ENCODE measurements around the gene DSC1.
"Not testable (repeated sequence)": the region's sequence is repeated elsewhere in the genome, so short reads cannot be mapped to it uniquely, and the experiment has no call there.

The DSC1 gene

GRCh38 chr18:31171144-31171839 is 8.6 kb upstream of the DSC1 start:
- no peak for DNase-seq (ENCODE audit: low read depth in 1 of 2, low spot score in 1 of 2)

GRCh38 chr18:31170335-31170734 is 7.7 kb upstream of the DSC1 start:
- DNase-seq (ENCODE audit: low read depth in 1 of 2, low spot score in 1 of 2), result no peak

GRCh38 chr18:31162419-31162793 is 250 bp downstream of the DSC1 start:
- DNase-seq (ENCODE audit: low read depth in 1 of 2, low spot score in 1 of 2), result no peak

- DNase-seq (ENCODE audit: low read depth in 1 of 2, low spot score in 1 of 2), result no peak
These were observed 768 bp downstream of the DSC1 start for GRCh38 chr18:31161757-31162418.

GRCh38 chr18:31156821-31157763 is 5.6 kb downstream of the DSC1 start:
- DNase-seq (ENCODE audit: low read depth in 1 of 2, low spot score in 1 of 2), result no peak

- DNase-seq (ENCODE audit: low read depth in 1 of 2, low spot score in 1 of 2), result no peak
These were observed 7.2 kb downstream of the DSC1 start for GRCh38 chr18:31155498-31155897.

- no peak for DNase-seq (ENCODE audit: low read depth in 1 of 2, low spot score in 1 of 2)
These were observed 8.5 kb downstream of the DSC1 start for GRCh38 chr18:31154181-31154580.

- no peak for DNase-seq (ENCODE audit: low read depth in 1 of 2, low spot score in 1 of 2)
These were observed 13.3 kb downstream of the DSC1 start for GRCh38 chr18:31149351-31149750.

- DNase-seq (ENCODE audit: low read depth in 1 of 2, low spot score in 1 of 2), result no peak
These were observed 14.1 kb downstream of the DSC1 start for GRCh38 chr18:31148600-31148999.

GRCh38 chr18:31146809-31147208 is 15.8 kb downstream of the DSC1 start:
- DNase-seq (ENCODE audit: low read depth in 1 of 2, low spot score in 1 of 2), result no peak

GRCh38 chr18:31143025-31143424 is 19.6 kb downstream of the DSC1 start:
- DNase-seq (ENCODE audit: low read depth in 1 of 2, low spot score in 1 of 2), result no peak

GRCh38 chr18:31138709-31139108 is 23.9 kb downstream of the DSC1 start:
- DNase-seq (ENCODE audit: low read depth in 1 of 2, low spot score in 1 of 2), result no peak

- no peak for DNase-seq (ENCODE audit: low read depth in 1 of 2, low spot score in 1 of 2)
These were observed 27.6 kb downstream of the DSC1 start for GRCh38 chr18:31134988-31135529.

- DNase-seq (ENCODE audit: low read depth in 1 of 2, low spot score in 1 of 2), result no peak
These were observed 33.1 kb downstream of the DSC1 start for GRCh38 chr18:31129398-31130115.

- DNase-seq (ENCODE audit: low read depth in 1 of 2, low spot score in 1 of 2), result no peak
These were observed 36.8 kb downstream of the DSC1 start for GRCh38 chr18:31125878-31126277.

- not testable (repeated sequence) for DNase-seq (ENCODE audit: low read depth in 1 of 2, low spot score in 1 of 2)
These were observed 39.5 kb downstream of the DSC1 start for GRCh38 chr18:31123125-31123524.

- no peak for DNase-seq (ENCODE audit: low read depth in 1 of 2, low spot score in 1 of 2)
These were observed 42.1 kb downstream of the DSC1 start for GRCh38 chr18:31120594-31120993.

GRCh38 chr18:31116853-31117595 is 45.6 kb downstream of the DSC1 start:
- DNase-seq (ENCODE audit: low read depth in 1 of 2, low spot score in 1 of 2), result no peak

GRCh38 chr18:31112804-31113203 is 49.9 kb downstream of the DSC1 start:
- DNase-seq (ENCODE audit: low read depth in 1 of 2, low spot score in 1 of 2), result no peak

GRCh38 chr18:31105733-31106132 is 56.9 kb downstream of the DSC1 start:
- no peak for DNase-seq (ENCODE audit: low read depth in 1 of 2, low spot score in 1 of 2)

All from stimulated activated CD4-positive, alpha-beta T cell treated with anti-CD3 and anti-CD28 coated beads, Interleukin-15, amount 100 ng/mL, for 1 hour (primary cell).